DND-41 (cell line): ENCODE data around the gene PP2D1.

Experiments
- ATAC-seq: fragments of 200-7000 bp; cut with Tn5 transposase; 3 replicates; pipeline ENCODE4 v1.9.1; 2021; ENCODE audit warnings: low read depth; ENCODE audit not compliant: insufficient read depth
- DNase-seq: peaks from one replicate; pipeline ENCODE4 v3.0.0-alpha.2; 2020
- H2AFZ ChIP-seq: 2 replicates; pipeline ENCODE4 v1.6.0; 2012; ENCODE audit warnings: low read depth, low read length
- H3K27ac ChIP-seq: 2 replicates; pipeline ENCODE4 v1.5.1; 2012; ENCODE audit warnings: low read length, inconsistent platforms
- H3K27me3 ChIP-seq: fragments of 200-600 bp; sonication (generic); 2 replicates; pipeline ENCODE4 v1.6.0; 2012; ENCODE audit warnings: low read length, mild to moderate bottlenecking, inconsistent platforms; ENCODE audit not compliant: insufficient read depth, poor library complexity
- H3K36me3 ChIP-seq: 2 replicates; pipeline ENCODE4 v1.5.1; 2012; ENCODE audit warnings: low read length, inconsistent platforms; ENCODE audit not compliant: insufficient read depth
- H3K4me1 ChIP-seq: 2 replicates; pipeline ENCODE4 v1.5.1; 2012; ENCODE audit warnings: mild to moderate bottlenecking, low read length; ENCODE audit not compliant: insufficient read depth
- H3K4me2 ChIP-seq: 2 replicates; pipeline ENCODE4 v1.6.0; 2012; ENCODE audit warnings: mild to moderate bottlenecking, moderate library complexity, low read length, inconsistent platforms; ENCODE audit not compliant: insufficient read depth
- H3K4me3 ChIP-seq, 2 experiments: fragments of 200-600 bp in 1 of 2; shearing (Covaris generic) in 1 of 2; 2 replicates each; pipeline ENCODE4 v1.5.1; 2012 to 2016; ENCODE audit warnings: inconsistent platforms in 2 of 2, low read length in 2 of 2, mild to moderate bottlenecking in 2 of 2, low read depth in 1 of 2, moderate library complexity in 1 of 2
- H3K79me2 ChIP-seq: 2 replicates; pipeline ENCODE4 v1.6.0; 2012; ENCODE audit warnings: low read length, inconsistent platforms; ENCODE audit not compliant: insufficient read depth
- H3K9ac ChIP-seq: 2 replicates; pipeline ENCODE4 v1.6.0; 2012; ENCODE audit warnings: low read depth, mild to moderate bottlenecking, inconsistent platforms, low read length, moderate library complexity
- H3K9me3 ChIP-seq: 2 replicates; pipeline ENCODE4 v1.5.1; 2012; ENCODE audit warnings: low read length, moderate library complexity, mild to moderate bottlenecking, inconsistent platforms; ENCODE audit not compliant: insufficient read depth, severe bottlenecking
- H4K20me1 ChIP-seq: 2 replicates; pipeline ENCODE4 v1.6.0; 2012; ENCODE audit warnings: low read length; ENCODE audit not compliant: insufficient read depth
- CTCF ChIP-seq: IDR thresholded peaks from 2 replicates; pipeline ENCODE4 v1.5.1; 2012; ENCODE audit warnings: borderline replicate concordance, low read length, moderate library complexity, mild to moderate bottlenecking; ENCODE audit not compliant: poor library complexity, severe bottlenecking; ENCODE audit errors: extremely low read depth
- EZH2 ChIP-seq: IDR thresholded peaks from 3 replicates; pipeline ENCODE4 v1.6.1; 2012; ENCODE audit warnings: borderline replicate concordance, low read depth, mild to moderate bottlenecking, moderate library complexity, low read length, inconsistent platforms; ENCODE audit not compliant: severe bottlenecking

The PP2D1 gene

DNA sequence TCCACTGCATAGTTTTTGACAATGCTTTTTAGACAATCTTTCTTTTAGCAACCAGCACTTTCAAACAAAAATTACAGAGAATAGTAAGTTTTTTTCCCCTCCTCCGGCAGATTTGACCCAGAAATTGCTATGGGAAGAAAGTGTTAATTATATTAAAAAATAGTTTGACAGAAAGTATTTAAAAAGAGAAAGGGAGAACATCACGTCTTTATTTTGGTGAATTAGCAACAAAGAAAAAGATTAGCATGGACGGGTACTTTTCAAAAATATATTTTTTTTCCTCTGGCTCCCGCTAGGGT lies 27.4 kb upstream of the PP2D1 start:
- Histone ChIP-seq H3K27ac (peak overlapping the region; percentile 64), H3K9ac (peak overlapping the region; percentile 70), H3K79me2 (peaks cover 7% of the 10 kb centered on the region), H3K4me2 (peak overlapping the region; percentile 95), H3K4me3 (peak overlapping the region; percentile 59 to 85; a peak in 3 of 4 replicates), H3K36me3 (no peaks in the 10 kb centered on the region), H2AFZ (peak overlapping the region; percentile 85), H3K9me3 (no peaks in the 10 kb centered on the region), H3K4me1 (peaks cover 47% of the 10 kb centered on the region), H4K20me1 (peaks cover 3% of the 10 kb centered on the region; the same call in 1 of the 2 replicates), H3K27me3 (peaks cover 11% of the 10 kb centered on the region)
- DNase-seq (no peak), ATAC-seq (no peak)
- TF ChIP-seq EZH2 (no peak), CTCF (no peak)

- Histone ChIP-seq H3K4me1 (peaks cover 43% of the 10 kb centered on the region), H3K27me3 (peaks cover 11% of the 10 kb centered on the region), H3K9ac (peak overlapping the region; percentile 70), H3K36me3 (no peaks in the 10 kb centered on the region), H4K20me1 (peaks cover 3% of the 10 kb centered on the region; the same call in 1 of the 2 replicates), H3K4me3 (peak overlapping the region; percentile 59 to 85; a peak in 3 of 4 replicates), H3K4me2 (peak overlapping the region; percentile 95), H3K9me3 (no peaks in the 10 kb centered on the region), H3K27ac (peak overlapping the region; percentile 64), H2AFZ (peak overlapping the region; percentile 85), H3K79me2 (peaks cover 5% of the 10 kb centered on the region; the same call in 1 of the 2 replicates)
- no peak for DNase-seq
- no peak for TF ChIP-seq CTCF
- no peak for TF ChIP-seq EZH2
- ATAC-seq, result no peak
Measured at GRCh38 chr3:20038699-20039465, 26.8 kb upstream of the PP2D1 start.

GRCh38 chr3:20037255-20037996 lies 25.4 kb upstream of the PP2D1 start:
- ATAC-seq, result no peak
- Histone ChIP-seq H3K79me2 (0 out of 2 replicates have a peak, but pooled peaks cover 3% of the 10 kb centered on the region), H3K9me3 (no peaks in the 10 kb centered on the region), H3K27ac (no peak overlapping the region), H3K27me3 (peaks cover 11% of the 10 kb centered on the region), H2AFZ (no peak overlapping the region), H3K4me2 (no peak overlapping the region), H3K36me3 (no peaks in the 10 kb centered on the region), H4K20me1 (no peaks in the 10 kb centered on the region), H3K9ac (no peak overlapping the region), H3K4me3 (no peak overlapping the region), H3K4me1 (peaks cover 29% of the 10 kb centered on the region)
- no peak for DNase-seq
- TF ChIP-seq CTCF, result no peak
- no peak for TF ChIP-seq EZH2
